ENCODE measurements around the gene UNC5A. TPM values are rescaled to one million over a fixed set of nuclear protein-coding genes. Genes with fewer than 3 reads are reported as not detected.

The UNC5A gene
- total RNA-seq, 1 experiment from 2014 or later, result 20.2 TPM

GRCh38 chr5:176879663-176880361 lies 69.5 kb downstream of the UNC5A start:
- TF ChIP-seq CTCF (IDR thresholded peaks at IDR 0.05; ENCODE audit: unreplicated experiment), result no peak
- H3K27ac Mint-ChIP-seq (ENCODE audit: unreplicated experiment), result no peak overlapping the region
- H3K36me3 Mint-ChIP-seq (ENCODE audit: insufficient read depth, unreplicated experiment), result no peaks in the 10 kb centered on the region
- no peak overlapping the region for H3K4me3 Mint-ChIP-seq (ENCODE audit: low read depth, unreplicated experiment)
- DNase-seq, result no peak
- peaks cover 9% of the 10 kb centered on the region for H3K27me3 Mint-ChIP-seq (ENCODE audit: unreplicated experiment)
- intact Hi-C loops (cut with micrococcal nuclease; ENCODE audit: unreplicated experiment), result no loop called here
- no peaks in the 10 kb centered on the region for H3K9me3 Mint-ChIP-seq (ENCODE audit: low read depth, unreplicated experiment)
- BruUV-seq (replicated peaks), result no TSS peak
- CTCF ChIA-PET, result no interaction called here
- H3K4me1 Mint-ChIP-seq (ENCODE audit: low read depth, unreplicated experiment), result no peaks in the 10 kb centered on the region

DNA sequence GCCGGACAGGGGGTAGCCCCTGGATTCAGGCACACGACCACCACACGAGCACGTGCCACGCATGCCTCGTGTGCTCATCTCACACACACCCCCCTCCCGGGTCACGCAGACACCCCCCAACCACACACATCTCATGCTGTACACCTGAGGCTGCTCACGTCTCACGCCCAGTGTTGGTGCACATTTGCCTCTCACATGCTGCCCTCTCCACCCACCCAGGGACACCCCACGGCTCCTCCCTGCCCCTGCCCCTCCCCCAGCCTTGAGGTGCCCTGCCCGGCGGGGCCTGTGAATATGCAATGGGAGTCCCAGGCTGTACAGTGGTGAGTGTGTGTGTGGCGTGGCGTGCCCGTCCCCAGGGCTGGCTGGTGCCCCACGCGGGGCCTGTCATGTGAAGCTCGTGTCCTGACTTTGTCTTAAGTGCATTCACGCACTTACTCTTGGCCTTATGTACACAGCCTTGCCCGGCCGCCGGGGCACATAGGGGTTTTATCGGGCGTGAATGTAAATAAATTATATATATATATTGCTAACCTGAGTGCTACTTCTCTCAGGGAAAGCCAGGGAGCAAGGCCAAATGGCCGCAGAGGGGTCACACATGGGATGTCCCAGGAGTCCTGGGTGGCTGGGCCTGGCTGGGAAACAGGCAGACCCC lies 70.1 kb downstream of the UNC5A start:
- DNase-seq, result no peak
- Mint-ChIP-seq H3K27me3 (ENCODE audit: unreplicated experiment) (peaks cover 14% of the 10 kb centered on the region), H3K4me3 (ENCODE audit: low read depth, unreplicated experiment) (no peak overlapping the region), H3K36me3 (ENCODE audit: insufficient read depth, unreplicated experiment) (no peaks in the 10 kb centered on the region), H3K4me1 (ENCODE audit: low read depth, unreplicated experiment) (no peaks in the 10 kb centered on the region), H3K9me3 (ENCODE audit: low read depth, unreplicated experiment) (no peaks in the 10 kb centered on the region), H3K27ac (ENCODE audit: unreplicated experiment) (no peak overlapping the region)
- intact Hi-C loops (cut with micrococcal nuclease; ENCODE audit: unreplicated experiment), result no loop called here
- CTCF ChIA-PET, result interaction anchor here (0.6 kb wide), 1 partner anchor 138 kb away, joined by 3 read pairs; no protein-coding TSS in a partner anchor
- no peak for TF ChIP-seq CTCF (IDR thresholded peaks at IDR 0.05; ENCODE audit: unreplicated experiment)
- no TSS peak for BruUV-seq (replicated peaks)

- peaks cover 14% of the 10 kb centered on the region for H3K27me3 Mint-ChIP-seq (ENCODE audit: unreplicated experiment)
- no peaks in the 10 kb centered on the region for H3K36me3 Mint-ChIP-seq (ENCODE audit: insufficient read depth, unreplicated experiment)
- no peaks in the 10 kb centered on the region for H3K9me3 Mint-ChIP-seq (ENCODE audit: low read depth, unreplicated experiment)
- H3K4me3 Mint-ChIP-seq (ENCODE audit: low read depth, unreplicated experiment), result no peak overlapping the region
- TF ChIP-seq CTCF (IDR thresholded peaks at IDR 0.05; ENCODE audit: unreplicated experiment), result no peak
- H3K27ac Mint-ChIP-seq (ENCODE audit: unreplicated experiment), result no peak overlapping the region
- CTCF ChIA-PET, result interaction anchor here (0.6 kb wide), 1 partner anchor 139 kb away, joined by 3 read pairs; no protein-coding TSS in a partner anchor
- H3K4me1 Mint-ChIP-seq (ENCODE audit: low read depth, unreplicated experiment), result no peaks in the 10 kb centered on the region
- BruUV-seq (replicated peaks), result no TSS peak
- intact Hi-C loops (cut with micrococcal nuclease; ENCODE audit: unreplicated experiment), result no loop called here
- DNase-seq, result no peak
Measured at GRCh38 chr5:176881021-176881749, 70.8 kb downstream of the UNC5A start.

- CTCF ChIA-PET, result no interaction called here
- no peak overlapping the region for H3K27ac Mint-ChIP-seq (ENCODE audit: unreplicated experiment)
- BruUV-seq (replicated peaks), result no TSS peak
Measured at GRCh38 chr5:176881816-176882566, 71.6 kb downstream of the UNC5A start.

More at GRCh38 chr5:176881816-176882566, 71.6 kb downstream of the UNC5A start:
- intact Hi-C loops (cut with micrococcal nuclease; ENCODE audit: unreplicated experiment), result no loop called here
- Mint-ChIP-seq H3K36me3 (ENCODE audit: insufficient read depth, unreplicated experiment) (no peaks in the 10 kb centered on the region), H3K9me3 (ENCODE audit: low read depth, unreplicated experiment) (no peaks in the 10 kb centered on the region), H3K4me3 (ENCODE audit: low read depth, unreplicated experiment) (no peak overlapping the region), H3K4me1 (ENCODE audit: low read depth, unreplicated experiment) (no peaks in the 10 kb centered on the region), H3K27me3 (ENCODE audit: unreplicated experiment) (peaks cover 14% of the 10 kb centered on the region)
- no peak for DNase-seq
- no peak for TF ChIP-seq CTCF (IDR thresholded peaks at IDR 0.05; ENCODE audit: unreplicated experiment)

Measured in Calu3 (cell line).